SK-N-SH (cell line): ENCODE data around the gene SRGAP3. TPM values are rescaled to one million over a fixed set of nuclear protein-coding genes. Genes with fewer than 3 reads are reported as not detected.

Source experiments
- CTCF ChIA-PET: fragments of 300-600, 350-600 bp; formaldehyde crosslinking; extraction: SDS; loops from one replicate; lab custom pipeline; 2021; lab: Yijun Ruan, JAX
- POLR2A ChIA-PET: fragments of 350-600 bp; sonication (Branson Sonifier 250); formaldehyde crosslinking; extraction: SDS; loops from one replicate; lab custom pipeline; 2020; ENCODE audit warnings: antibody characterized with exemption, inconsistent platforms; lab: Yijun Ruan, JAX
- DNase-seq: peaks from one replicate; pipeline ENCODE4 v3.0.0; 2012
- H2AFZ ChIP-seq: fragments of 200-600 bp; sonication (generic); 2 replicates; pipeline ENCODE4 v1.8.1; 2016; ENCODE audit warnings: antibody characterized with exemption, mild to moderate bottlenecking, low read depth
- H3F3A ChIP-seq: fragments of 200-600 bp; sonication (generic); replicated peaks from 2 replicates; pipeline ENCODE3; 2016; ENCODE audit warnings: antibody characterized with exemption, mild to moderate bottlenecking; ENCODE audit not compliant: insufficient read depth
- H3K27ac ChIP-seq, 2 experiments: fragments of 200-500 bp in 1 of 2; fragments of 200-600 bp in 1 of 2; sonication (Bioruptor generic) in 1 of 2; sonication (generic), shearing (Covaris generic) in 1 of 2; 2 replicates each; pipeline versions ENCODE4 v1.5.1 to v1.6.1; 2014 to 2016; ENCODE audit warnings: low read depth in 2 of 2, inconsistent platforms in 1 of 2, low read length in 1 of 2, mild to moderate bottlenecking in 1 of 2, mixed read lengths in 1 of 2
- H3K27me3 ChIP-seq: fragments of 200-600 bp; sonication (generic), shearing (Covaris generic); 2 replicates; pipeline ENCODE4 v1.6.1; 2016; ENCODE audit warnings: mixed run types; ENCODE audit not compliant: insufficient read depth
- H3K36me3 ChIP-seq, 2 experiments: fragments of 200-500 bp in 1 of 2; fragments of 200-600 bp in 1 of 2; sonication (Bioruptor generic) in 1 of 2; sonication (generic) in 1 of 2; replicated peaks in 1 of 2; 2 replicates each; pipeline versions ENCODE3 to v1.5.1; 2014 to 2016; ENCODE audit warnings: low read length in 1 of 2, mild to moderate bottlenecking in 1 of 2; ENCODE audit not compliant: insufficient read depth in 2 of 2, control insufficient read depth in 1 of 2
- H3K4me1 ChIP-seq, 2 experiments: fragments of 200-500 bp in 1 of 2; fragments of 200-600 bp in 1 of 2; sonication (Bioruptor generic) in 1 of 2; sonication (generic), shearing (Covaris generic) in 1 of 2; 2 replicates each; pipeline versions ENCODE4 v1.5.1 to v1.6.1; 2014 to 2016; ENCODE audit warnings: low read depth in 1 of 2, low read length in 1 of 2, mixed run types in 1 of 2; ENCODE audit not compliant: insufficient read depth in 2 of 2, control insufficient read depth in 1 of 2
- H3K4me2 ChIP-seq: fragments of 200-600 bp; sonication (generic), shearing (Covaris generic); 2 replicates; pipeline ENCODE4 v1.6.1; 2017; ENCODE audit warnings: mixed run types
- H3K4me3 ChIP-seq, 2 experiments: fragments of 200-500 bp in 1 of 2; fragments of 200-600 bp in 1 of 2; sonication (Bioruptor generic) in 1 of 2; sonication (generic), shearing (Covaris generic) in 1 of 2; 2 replicates each; pipeline versions ENCODE4 v1.5.1 to v1.8.1; 2014 to 2016; ENCODE audit warnings: low read depth in 2 of 2, inconsistent platforms in 1 of 2, low read length in 1 of 2, mild to moderate bottlenecking in 1 of 2, mixed read lengths in 1 of 2, moderate library complexity in 1 of 2
- H3K79me2 ChIP-seq: fragments of 200-600 bp; sonication (generic); 2 replicates; pipeline ENCODE4 v1.8.1; 2017; ENCODE audit warnings: mild to moderate bottlenecking; ENCODE audit not compliant: insufficient read depth
- H3K9ac ChIP-seq: fragments of 200-600 bp; sonication (generic); 2 replicates; pipeline ENCODE4 v1.6.1; 2017; ENCODE audit warnings: mixed run types
- H3K9me2 ChIP-seq: fragments of 200-600 bp; sonication (generic); 2 replicates; pipeline ENCODE4 v1.6.1; 2017; ENCODE audit warnings: mixed run types
- H3K9me3 ChIP-seq: fragments of 200-600 bp; sonication (generic); 2 replicates; pipeline ENCODE4 v1.6.1; 2017; ENCODE audit warnings: mixed run types, mild to moderate bottlenecking, moderate library complexity
- H4K20me1 ChIP-seq: fragments of 200-600 bp; sonication (generic); 2 replicates; pipeline ENCODE4 v1.6.1; 2017; ENCODE audit warnings: mild to moderate bottlenecking, mixed run types; ENCODE audit not compliant: insufficient read depth
- ELF1 ChIP-seq: IDR thresholded peaks from 2 replicates; pipeline ENCODE4 v1.4.0; 2012
- FOSL2 ChIP-seq: IDR thresholded peaks from 2 replicates; pipeline ENCODE4 v1.4.0; 2012; ENCODE audit warnings: low read depth, mild to moderate bottlenecking, moderate library complexity, borderline replicate concordance
- FOXM1 ChIP-seq: IDR thresholded peaks from 2 replicates; pipeline ENCODE4 v1.4.0; 2012; ENCODE audit warnings: low read depth, mild to moderate bottlenecking
- IRF3 ChIP-seq: fragments of 150-350 bp; IDR thresholded peaks from 2 replicates; pipeline ENCODE4 v1.6.1; 2016; ENCODE audit warnings: mild to moderate bottlenecking, low read depth, low read length
- JUND ChIP-seq: IDR thresholded peaks from 2 replicates; pipeline ENCODE4 v1.4.0; 2012
- MAX ChIP-seq: IDR thresholded peaks from 2 replicates; pipeline ENCODE4 v1.4.0; 2012; ENCODE audit warnings: low read depth
- MEF2A ChIP-seq: IDR thresholded peaks from 2 replicates; pipeline ENCODE4 v1.4.0; 2012; ENCODE audit warnings: low read depth, borderline replicate concordance
- NFIC ChIP-seq: IDR thresholded peaks from 2 replicates; pipeline ENCODE4 v1.4.0; 2012; ENCODE audit warnings: borderline replicate concordance
- NRF1 ChIP-seq: IDR thresholded peaks from 2 replicates; pipeline ENCODE4 v1.6.1; 2012; ENCODE audit warnings: low read depth, mild to moderate bottlenecking, low read length
- POLR2AphosphoS5 ChIP-seq: IDR thresholded peaks from 2 replicates; pipeline ENCODE4 v1.6.1; 2012; ENCODE audit warnings: low read depth, low read length
- RAD21 ChIP-seq: IDR thresholded peaks from 2 replicates; pipeline ENCODE4 v1.6.1; 2012; ENCODE audit warnings: mild to moderate bottlenecking, low read length
- RXRA ChIP-seq: IDR thresholded peaks from 2 replicates; pipeline ENCODE4 v1.4.0; 2012; ENCODE audit warnings: low read depth, mild to moderate bottlenecking, borderline replicate concordance
- SMC3 ChIP-seq: IDR thresholded peaks from 2 replicates; pipeline ENCODE4 v1.6.1; 2012; ENCODE audit warnings: low read depth, low read length, improper control_type of control experiment
- TAF1 ChIP-seq: IDR thresholded peaks from 2 replicates; pipeline ENCODE4 v1.6.1; 2012; ENCODE audit warnings: low read depth, mild to moderate bottlenecking, low read length, moderate library complexity, borderline replicate concordance
- TEAD4 ChIP-seq: IDR thresholded peaks from 2 replicates; pipeline ENCODE4 v1.4.0; 2012; ENCODE audit warnings: mild to moderate bottlenecking, borderline replicate concordance; ENCODE audit not compliant: insufficient read depth
- YY1 ChIP-seq: IDR thresholded peaks from 2 replicates; pipeline ENCODE4 v1.4.0; 2012; ENCODE audit warnings: low read depth, mild to moderate bottlenecking
- WGBS: methylation state at CpG from one replicate; pipeline ENCODE4 v1.1.6; 2017; ENCODE audit warnings: low lambda C conversion rate; 5-methylcytosine and 5-hydroxymethylcytosine counted together
- polyA plus RNA-seq, 3 experiments: library from polyadenylated mRNA; depleted of rRNA; stranded (reverse); fragments of >200 nt; gene quantifications; 2 replicates each; pipeline ENCODE4 v1.2.3, GENCODE V29; 2012

SRGAP3 gene
- polyA plus RNA-seq, 1 of the 3 experiments (the other 2 are of a cell fraction), result 2.8 TPM

GRCh38 chr3:9100513-9100894, 148.9 kb downstream of the SRGAP3 start:
- TF ChIP-seq SMC3 (no peak), RAD21 (no peak), IRF3 (no peak), FOSL2 (no peak), MEF2A (no peak), ELF1 (no peak), RXRA (no peak), POLR2AphosphoS5 (no peak), JUND (no peak), FOXM1 (no peak), TEAD4 (no peak), NFIC (no peak), NRF1 (no peak), MAX (no peak)
- TF ChIP-seq, all 33 proteins: peak for 0
- no peaks in the 10 kb centered on the region for H4K20me1 ChIP-seq
- POLR2A ChIA-PET, result no interaction called here
- no peak overlapping the region for H3K27ac ChIP-seq
- no peaks in the 10 kb centered on the region for H3K79me2 ChIP-seq
- H3K9me3 ChIP-seq, result no peaks in the 10 kb centered on the region
- no peaks in the 10 kb centered on the region for H3F3A ChIP-seq
- H3K4me2 ChIP-seq, result no peak overlapping the region
- no peak overlapping the region for H3K9ac ChIP-seq
- H3K4me1 ChIP-seq, result peaks cover 0 to 6% of the 10 kb centered on the region in 2 experiments; a peak in 1 of 4 replicates
- CTCF ChIA-PET, result interaction anchor here (1.6 kb wide), 1 partner anchor 112 kb away, joined by 4 read pairs; no protein-coding TSS in a partner anchor
- H3K27me3 ChIP-seq, result no peaks in the 10 kb centered on the region
- H3K36me3 ChIP-seq, result no peaks in the 10 kb centered on the region
- DNase-seq, result no peak
- H3K4me3 ChIP-seq, result no peak overlapping the region
- 66% methylated on average over 5 of the region's 5 CpGs for WGBS
- no peaks in the 10 kb centered on the region for H3K9me2 ChIP-seq
- H2AFZ ChIP-seq, result no peak overlapping the region

- TF ChIP-seq TAF1 (no peak), YY1 (no peak)
- H3K27ac ChIP-seq, result no peak overlapping the region
- H3K9me3 ChIP-seq, result no peaks in the 10 kb centered on the region
- no peak overlapping the region for H3K4me3 ChIP-seq
- no peaks in the 10 kb centered on the region for H3K79me2 ChIP-seq
- H3K4me1 ChIP-seq, result peaks cover 0 to 6% of the 10 kb centered on the region in 2 experiments; a peak in 1 of 4 replicates
- WGBS, result 68% methylated on average over 12 of the region's 12 CpGs
- H3F3A ChIP-seq, result no peaks in the 10 kb centered on the region
- H3K9ac ChIP-seq, result no peak overlapping the region
- ChIA-PET CTCF (no interaction called here), POLR2A (no interaction called here)
- no peak overlapping the region for H3K4me2 ChIP-seq
- H2AFZ ChIP-seq, result no peak overlapping the region
- H3K27me3 ChIP-seq, result no peaks in the 10 kb centered on the region
- H4K20me1 ChIP-seq, result no peaks in the 10 kb centered on the region
- no peaks in the 10 kb centered on the region for H3K36me3 ChIP-seq
- no peaks in the 10 kb centered on the region for H3K9me2 ChIP-seq
- DNase-seq, result no peak
Measured at GRCh38 chr3:9099702-9100512, 149.5 kb downstream of the SRGAP3 start.
